Mesenchymal stem cell (in vitro differentiated cells and primary cell): ENCODE data around the gene PRPSAP1.

Source experiments
- DNase-seq: peaks from one replicate; pipeline ENCODE4 v3.0.0-alpha.2; 2013
- H2AFZ ChIP-seq: one replicate; pipeline ENCODE4 v1.6.1; 2013; ENCODE audit warnings: low read depth, mild to moderate bottlenecking, control low read depth, inconsistent platforms, low read length, moderate library complexity
- H2AK5ac ChIP-seq: 2 replicates; pipeline ENCODE4 v1.6.1; 2013; ENCODE audit warnings: low read length, moderate library complexity, mild to moderate bottlenecking, inconsistent platforms; ENCODE audit not compliant: severe bottlenecking
- H2BK120ac ChIP-seq: one replicate; pipeline ENCODE4 v1.6.1; 2013; ENCODE audit warnings: low read depth, mild to moderate bottlenecking, inconsistent platforms, low read length, moderate library complexity
- H2BK12ac ChIP-seq, 2 experiments: one replicate each; pipeline ENCODE4 v1.6.1; 2013; ENCODE audit warnings: inconsistent platforms in 2 of 2, low read length in 2 of 2, mild to moderate bottlenecking in 2 of 2, moderate library complexity in 2 of 2, control low read depth in 1 of 2
- H2BK15ac ChIP-seq: one replicate; pipeline ENCODE4 v1.6.1; 2013; ENCODE audit warnings: mild to moderate bottlenecking, low read depth, inconsistent platforms; ENCODE audit not compliant: poor library complexity, severe bottlenecking
- H2BK5ac ChIP-seq: 2 replicates; pipeline ENCODE4 v1.6.1; 2013; ENCODE audit warnings: low read depth, mild to moderate bottlenecking, low read length, control low read depth, inconsistent platforms; ENCODE audit not compliant: poor library complexity, severe bottlenecking
- H3K14ac ChIP-seq, 2 experiments: one replicate each; pipeline ENCODE4 v1.6.1; 2013; ENCODE audit warnings: inconsistent platforms in 2 of 2, low read length in 2 of 2, control low read depth in 1 of 2, mild to moderate bottlenecking in 1 of 2, moderate library complexity in 1 of 2
- H3K18ac ChIP-seq, 2 experiments: one replicate each; pipeline ENCODE4 v1.6.1; 2013; ENCODE audit warnings: inconsistent platforms in 2 of 2, low read length in 2 of 2, control low read depth in 1 of 2, low read depth in 1 of 2, mild to moderate bottlenecking in 1 of 2
- H3K23ac ChIP-seq, 2 experiments: one replicate each; pipeline ENCODE4 v1.6.1; 2013; ENCODE audit warnings: inconsistent platforms in 2 of 2, low read length in 2 of 2, mild to moderate bottlenecking in 2 of 2, moderate library complexity in 2 of 2, control low read depth in 1 of 2
- H3K27ac ChIP-seq: 2 replicates; pipeline ENCODE4 v1.5.1; 2013; ENCODE audit warnings: mild to moderate bottlenecking, moderate library complexity, low read length, control low read depth, inconsistent platforms; ENCODE audit not compliant: poor library complexity, severe bottlenecking
- H3K27me3 ChIP-seq, 2 experiments: 2 replicates each; pipeline versions ENCODE4 v1.6.1 to v1.7.0; 2013; ENCODE audit warnings: low read length in 2 of 2, mild to moderate bottlenecking in 2 of 2, moderate library complexity in 2 of 2, control low read depth in 1 of 2, inconsistent platforms in 1 of 2; ENCODE audit not compliant: control insufficient read depth in 1 of 2, insufficient read depth in 1 of 2
- H3K36me3 ChIP-seq, 2 experiments: 2 replicates each; pipeline versions ENCODE4 v1.6.1 to v1.7.0; 2013; ENCODE audit warnings: low read length in 2 of 2, control low read depth in 1 of 2, inconsistent platforms in 1 of 2, low read depth in 1 of 2, mild to moderate bottlenecking in 1 of 2; ENCODE audit not compliant: insufficient read depth in 2 of 2, control insufficient read depth in 1 of 2
- H3K4ac ChIP-seq, 2 experiments: one replicate each; pipeline ENCODE4 v1.6.1; 2013; ENCODE audit warnings: inconsistent platforms in 2 of 2, low read length in 2 of 2, mild to moderate bottlenecking in 2 of 2, moderate library complexity in 2 of 2, control low read depth in 1 of 2, low read depth in 1 of 2
- H3K4me1 ChIP-seq: 2 replicates; pipeline ENCODE4 v1.6.1; 2013; ENCODE audit warnings: low read depth, low read length, control low read depth; ENCODE audit not compliant: control insufficient read depth, insufficient read depth
- H3K4me2 ChIP-seq: 2 replicates; pipeline ENCODE4 v1.6.1; 2013; ENCODE audit warnings: low read length, mild to moderate bottlenecking, inconsistent platforms; ENCODE audit not compliant: poor library complexity, severe bottlenecking
- H3K4me3 ChIP-seq, 2 experiments: 2 replicates each; pipeline versions ENCODE4 v1.5.1 to v1.7.0; 2013; ENCODE audit warnings: low read length in 2 of 2, mild to moderate bottlenecking in 2 of 2, control low read depth in 1 of 2, low read depth in 1 of 2; ENCODE audit not compliant: insufficient read depth in 1 of 2
- H3K79me1 ChIP-seq: replicated peaks from 2 replicates; pipeline ENCODE4 v1.6.1; 2013; ENCODE audit warnings: mild to moderate bottlenecking, control low read depth, low read length, inconsistent platforms; ENCODE audit not compliant: poor library complexity, severe bottlenecking
- H3K9ac ChIP-seq: 2 replicates; pipeline ENCODE4 v1.7.0; 2013; ENCODE audit warnings: mild to moderate bottlenecking, low read length, moderate library complexity
- H3K9me3 ChIP-seq: 2 replicates; pipeline ENCODE4 v1.7.0; 2013; ENCODE audit warnings: mild to moderate bottlenecking, low read length; ENCODE audit not compliant: control insufficient read depth
- H4K8ac ChIP-seq: one replicate; pipeline ENCODE4 v1.6.1; 2013; ENCODE audit warnings: inconsistent platforms, mild to moderate bottlenecking, low read length, moderate library complexity
- H4K91ac ChIP-seq: one replicate; pipeline ENCODE4 v1.6.1; 2013; ENCODE audit warnings: mild to moderate bottlenecking, low read length, inconsistent platforms
- WGBS: methylation state at CpG from one replicate; pipeline ENCODE4 v1.1.7; 2013; ENCODE audit warnings: mixed read lengths; 5-methylcytosine and 5-hydroxymethylcytosine counted together

Gene PRPSAP1

GRCh38 chr17:76276069-76276431, 77.7 kb downstream of the PRPSAP1 start:
- Histone ChIP-seq H3K36me3 (peaks cover 2 to 28% of the 10 kb centered on the region in 2 experiments), H3K4me3 (no peak overlapping the region), H3K27me3 (no peaks in the 10 kb centered on the region), H2BK15ac (no peak overlapping the region), H2BK12ac (no peak overlapping the region), H3K4ac (no peak overlapping the region), H3K27ac (no peak overlapping the region), H3K4me2 (no peak overlapping the region), H4K91ac (no peak overlapping the region), H3K4me1 (peaks cover 47% of the 10 kb centered on the region), H3K23ac (no peak overlapping the region), H4K8ac (no peak overlapping the region), H2AK5ac (no peak overlapping the region), H3K9me3 (no peaks in the 10 kb centered on the region), H2BK120ac (no peak overlapping the region), H3K14ac (no peak overlapping the region), H2AFZ (no peak overlapping the region), H2BK5ac (no peak overlapping the region), H3K79me1 (peaks cover 7% of the 10 kb centered on the region), H3K18ac (no peak overlapping the region), H3K9ac (no peak overlapping the region)
- WGBS, result 94% methylated on average over 10 of the region's 11 CpGs
- peak; percentile 43 for DNase-seq

DNA sequence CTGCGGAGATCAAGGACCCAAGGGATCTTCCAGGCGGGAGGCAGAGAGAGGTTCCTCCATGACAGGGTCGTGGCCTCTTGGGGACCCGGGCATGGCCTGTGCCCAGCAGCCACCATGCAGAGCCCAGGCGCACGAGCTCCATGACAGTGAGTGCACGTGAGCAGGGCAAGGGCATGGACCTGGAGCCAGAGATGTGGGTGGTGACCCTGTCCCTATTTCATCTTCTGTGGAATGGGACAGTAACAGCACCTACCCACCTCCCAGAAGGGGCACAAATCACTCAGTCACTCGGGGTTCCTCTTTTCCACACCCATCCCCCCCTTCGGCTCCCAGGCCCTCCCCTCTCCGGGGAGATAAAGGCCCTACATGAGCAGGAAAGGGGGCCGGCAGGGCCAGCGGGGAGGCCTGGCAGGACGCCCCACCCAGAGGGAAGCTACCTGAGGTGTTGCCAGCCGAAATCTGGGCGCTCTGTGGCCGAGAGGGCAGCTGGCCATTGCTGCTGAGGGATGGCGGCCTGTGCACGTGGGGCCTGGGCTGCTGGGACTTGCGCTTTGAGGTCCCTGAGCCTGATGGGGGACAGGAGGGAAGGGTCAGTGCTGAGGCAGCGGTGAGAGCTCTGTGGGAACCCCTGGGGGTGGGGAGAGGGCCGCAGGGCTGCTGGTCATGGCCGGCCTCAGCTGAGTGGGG, 78.2 kb downstream of the PRPSAP1 start:
- no peak overlapping the region for H2AK5ac ChIP-seq

GRCh38 chr17:76274112-76274956, 79.4 kb downstream of the PRPSAP1 start:
- no peak overlapping the region for H3K23ac ChIP-seq
- H3K27ac ChIP-seq, result no peak overlapping the region
- 85% methylated on average over 20 of the region's 21 CpGs for WGBS
- no peak overlapping the region for H3K18ac ChIP-seq
- peak overlapping the region in 1 of 2 experiments; percentile 24 for H2BK12ac ChIP-seq
- H3K4me3 ChIP-seq, result no peak overlapping the region
- no peaks in the 10 kb centered on the region for H3K27me3 ChIP-seq
- no peak overlapping the region for H4K91ac ChIP-seq
- H3K4me2 ChIP-seq, result no peak overlapping the region
- no peak overlapping the region for H3K9ac ChIP-seq
- peaks cover 61% of the 10 kb centered on the region for H3K4me1 ChIP-seq
- H3K79me1 ChIP-seq, result peaks cover 13% of the 10 kb centered on the region
- H3K4ac ChIP-seq, result no peak overlapping the region
- H2BK120ac ChIP-seq, result no peak overlapping the region
- H2AK5ac ChIP-seq, result no peak overlapping the region
- H3K14ac ChIP-seq, result no peak overlapping the region
- H2BK5ac ChIP-seq, result no peak overlapping the region
- no peaks in the 10 kb centered on the region for H3K9me3 ChIP-seq
- DNase-seq, result peak; percentile 51
- peaks cover 11 to 41% of the 10 kb centered on the region in 2 experiments for H3K36me3 ChIP-seq
- H4K8ac ChIP-seq, result no peak overlapping the region
- no peak overlapping the region for H2BK15ac ChIP-seq
- no peak overlapping the region for H2AFZ ChIP-seq

More for the DNA sequence above, 78.2 kb downstream of the PRPSAP1 start:
- peak; percentile 41 for DNase-seq
- H2BK5ac ChIP-seq, result no peak overlapping the region
- no peak overlapping the region for H3K4ac ChIP-seq
- no peak overlapping the region for H2BK15ac ChIP-seq
- peaks cover 7% of the 10 kb centered on the region for H3K79me1 ChIP-seq
- H3K27me3 ChIP-seq, result no peaks in the 10 kb centered on the region
- H4K91ac ChIP-seq, result no peak overlapping the region
- no peak overlapping the region for H2BK12ac ChIP-seq
- no peak overlapping the region for H2BK120ac ChIP-seq
- peaks cover 7 to 30% of the 10 kb centered on the region in 2 experiments for H3K36me3 ChIP-seq
- H3K9me3 ChIP-seq, result no peaks in the 10 kb centered on the region
- no peak overlapping the region for H3K9ac ChIP-seq
- H3K4me1 ChIP-seq, result peaks cover 52% of the 10 kb centered on the region
- 96% methylated on average over 20 of the region's 22 CpGs for WGBS
- H3K27ac ChIP-seq, result no peak overlapping the region
- H3K18ac ChIP-seq, result no peak overlapping the region
- no peak overlapping the region for H3K4me3 ChIP-seq
- no peak overlapping the region for H3K4me2 ChIP-seq
- no peak overlapping the region for H2AFZ ChIP-seq
- H4K8ac ChIP-seq, result no peak overlapping the region
- H3K14ac ChIP-seq, result peak overlapping the region in 1 of 2 experiments; percentile 58
- H3K23ac ChIP-seq, result no peak overlapping the region

DNA sequence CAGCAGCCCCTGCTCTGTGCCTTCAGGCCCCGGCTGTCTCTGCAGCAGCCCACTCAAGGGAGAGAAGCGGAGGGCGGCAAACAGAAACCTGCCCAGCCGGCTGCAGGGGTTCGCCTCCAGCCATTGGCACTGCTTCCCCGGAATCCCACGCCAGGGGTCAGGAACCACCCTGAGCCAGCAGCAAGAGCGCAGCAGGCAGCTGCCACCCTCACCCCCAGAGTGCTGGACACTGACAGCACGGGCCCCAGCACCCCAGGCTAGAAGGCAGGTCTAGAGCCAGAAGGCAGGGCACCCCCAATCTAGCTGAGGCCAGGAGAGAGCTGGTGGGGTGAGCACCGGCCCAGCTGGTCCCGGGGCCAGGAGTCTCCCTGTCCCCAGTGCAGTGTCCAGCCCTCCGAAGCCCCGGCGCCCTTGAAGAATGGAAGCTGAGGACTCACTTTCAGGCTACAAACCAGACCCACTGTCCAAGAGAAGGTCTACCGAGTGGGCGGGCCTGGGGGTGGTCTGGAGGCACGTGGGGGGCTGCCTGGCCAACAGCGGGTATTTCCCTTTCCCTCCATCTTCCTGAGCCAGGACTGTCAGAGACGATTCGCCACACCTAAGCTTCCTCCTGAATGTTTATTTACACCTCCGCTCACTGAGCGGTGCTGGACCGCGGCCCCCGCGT, 80.1 kb downstream of the PRPSAP1 start:
- Histone ChIP-seq H3K4ac (no peak overlapping the region), H3K36me3 (peaks cover 16 to 49% of the 10 kb centered on the region in 2 experiments), H3K18ac (no peak overlapping the region), H3K14ac (no peak overlapping the region), H3K9me3 (no peaks in the 10 kb centered on the region), H2BK5ac (peak overlapping the region; percentile 3), H3K27me3 (no peaks in the 10 kb centered on the region), H3K27ac (no peak overlapping the region), H3K23ac (no peak overlapping the region), H3K79me1 (peaks cover 16% of the 10 kb centered on the region), H3K4me3 (no peak overlapping the region), H2BK12ac (no peak overlapping the region), H3K9ac (no peak overlapping the region), H2AFZ (no peak overlapping the region), H2AK5ac (no peak overlapping the region), H2BK15ac (no peak overlapping the region), H3K4me1 (peaks cover 64% of the 10 kb centered on the region), H4K8ac (no peak overlapping the region), H4K91ac (no peak overlapping the region), H3K4me2 (no peak overlapping the region), H2BK120ac (no peak overlapping the region)
- WGBS, result 93% methylated on average over 26 of the region's 26 CpGs
- peak; percentile 48 for DNase-seq
